ENCODE results near the gene CDKL4.
"Not testable (repeated sequence)": the region's sequence is repeated elsewhere in the genome, so short reads cannot be mapped to it uniquely, and the experiment has no call there.

The CDKL4 gene

GRCh38 chr2:39138187-39138836, 105.5 kb downstream of the CDKL4 start:
- peaks cover 16% of the 10 kb centered on the region for H3K4me1 ChIP-seq (ENCODE audit: control insufficient read depth, low read depth, low read length)
- H3K9me3 ChIP-seq (ENCODE audit: control insufficient read depth, low read depth, low read length), result not testable (repeated sequence)

GRCh38 chr2:39136799-39137198, 107.0 kb downstream of the CDKL4 start:
- H3K4me3 ChIP-seq (ENCODE audit: low read length), result no peak overlapping the region
- H3K27me3 ChIP-seq (ENCODE audit: control insufficient read depth, insufficient read depth, low read length), result no peaks in the 10 kb centered on the region
- peaks cover 14% of the 10 kb centered on the region for H3K4me1 ChIP-seq (ENCODE audit: control insufficient read depth, low read depth, low read length)
- no peaks in the 10 kb centered on the region for H3K9me3 ChIP-seq (ENCODE audit: control insufficient read depth, low read depth, low read length)
- H3K9ac ChIP-seq (ENCODE audit: low read length), result no peak overlapping the region
- no peak overlapping the region for H3K27ac ChIP-seq (ENCODE audit: low read length)
- no peaks in the 10 kb centered on the region for H3K36me3 ChIP-seq (ENCODE audit: control insufficient read depth, low read depth, low read length)

More at GRCh38 chr2:39138187-39138836, 105.5 kb downstream of the CDKL4 start:
- H3K4me3 ChIP-seq (ENCODE audit: low read length); H3K27ac ChIP-seq (ENCODE audit: low read length); H3K36me3 ChIP-seq (ENCODE audit: control insufficient read depth, low read depth, low read length); H3K27me3 ChIP-seq (ENCODE audit: control insufficient read depth, insufficient read depth, low read length); H3K9ac ChIP-seq (ENCODE audit: low read length): not testable (repeated sequence)

- Histone ChIP-seq H3K4me3 (ENCODE audit: low read length) (no peak overlapping the region), H3K9me3 (ENCODE audit: control insufficient read depth, low read depth, low read length) (no peaks in the 10 kb centered on the region), H3K9ac (ENCODE audit: low read length) (no peak overlapping the region), H3K36me3 (ENCODE audit: control insufficient read depth, low read depth, low read length) (no peaks in the 10 kb centered on the region), H3K27ac (ENCODE audit: low read length) (no peak overlapping the region), H3K4me1 (ENCODE audit: control insufficient read depth, low read depth, low read length) (peaks cover 8% of the 10 kb centered on the region), H3K27me3 (ENCODE audit: control insufficient read depth, insufficient read depth, low read length) (no peaks in the 10 kb centered on the region)
Measured at GRCh38 chr2:39135690-39136259, 108.0 kb downstream of the CDKL4 start.

- Histone ChIP-seq H3K9me3 (ENCODE audit: control insufficient read depth, low read depth, low read length) (no peaks in the 10 kb centered on the region), H3K4me3 (ENCODE audit: low read length) (no peak overlapping the region), H3K27ac (ENCODE audit: low read length) (no peak overlapping the region), H3K36me3 (ENCODE audit: control insufficient read depth, low read depth, low read length) (no peaks in the 10 kb centered on the region), H3K27me3 (ENCODE audit: control insufficient read depth, insufficient read depth, low read length) (no peaks in the 10 kb centered on the region), H3K4me1 (ENCODE audit: control insufficient read depth, low read depth, low read length) (no peaks in the 10 kb centered on the region), H3K9ac (ENCODE audit: low read length) (no peak overlapping the region)
Measured at GRCh38 chr2:39133215-39133851, 110.4 kb downstream of the CDKL4 start.

- Histone ChIP-seq H3K27me3 (ENCODE audit: control insufficient read depth, insufficient read depth, low read length) (no peaks in the 10 kb centered on the region), H3K36me3 (ENCODE audit: control insufficient read depth, low read depth, low read length) (no peaks in the 10 kb centered on the region), H3K4me3 (ENCODE audit: low read length) (no peak overlapping the region), H3K9ac (ENCODE audit: low read length) (no peak overlapping the region), H3K4me1 (ENCODE audit: control insufficient read depth, low read depth, low read length) (peaks cover 5% of the 10 kb centered on the region), H3K9me3 (ENCODE audit: control insufficient read depth, low read depth, low read length) (no peaks in the 10 kb centered on the region), H3K27ac (ENCODE audit: low read length) (no peak overlapping the region)
Measured at GRCh38 chr2:39128919-39129391, 114.8 kb downstream of the CDKL4 start.

- Histone ChIP-seq H3K27me3 (ENCODE audit: control insufficient read depth, insufficient read depth, low read length) (no peaks in the 10 kb centered on the region), H3K9me3 (ENCODE audit: control insufficient read depth, low read depth, low read length) (no peaks in the 10 kb centered on the region), H3K36me3 (ENCODE audit: control insufficient read depth, low read depth, low read length) (no peaks in the 10 kb centered on the region), H3K4me3 (ENCODE audit: low read length) (no peak overlapping the region), H3K4me1 (ENCODE audit: control insufficient read depth, low read depth, low read length) (peaks cover 10% of the 10 kb centered on the region), H3K9ac (ENCODE audit: low read length) (no peak overlapping the region), H3K27ac (ENCODE audit: low read length) (no peak overlapping the region)
Measured at GRCh38 chr2:39127973-39128372, 115.8 kb downstream of the CDKL4 start.

Measured in iPS-18a (cell line).